A549 (cell line): ENCODE data around the gene DDX31. TPM values are rescaled to one million over a fixed set of nuclear protein-coding genes. Genes with fewer than 3 reads are reported as not detected.

Experiments
- ATAC-seq, 2 experiments: fragments of 200-7000 bp in 1 of 2; fragments of >200 bp in 1 of 2; cut with Nextera tagmentation in 1 of 2; cut with Tn5 transposase in 1 of 2; 3 replicates each; pipeline versions ENCODE4 v1.8.0 to v1.9.1; 2018 to 2020; ENCODE audit warnings: mild to moderate bottlenecking in 1 of 2, moderate library complexity in 1 of 2
- CTCF ChIA-PET: fragments of 300-600 bp; sonication (Branson Sonifier 250); formaldehyde crosslinking; extraction: SDS; loops from one replicate; lab custom pipeline; 2021; ENCODE audit warnings: antibody characterized with exemption, inconsistent platforms; lab: Yijun Ruan, JAX
- POLR2A ChIA-PET: fragments of 350-600 bp; formaldehyde crosslinking; extraction: SDS; loops from one replicate; lab custom pipeline; 2021; ENCODE audit warnings: antibody characterized with exemption, inconsistent platforms; lab: Yijun Ruan, JAX
- DNase-seq, 2 experiments: peaks; one replicate each; pipeline versions ENCODE4 v3.0.0 to v3.0.0-alpha.2; 2011 to 2016; ENCODE audit warnings: low read depth in 1 of 2, low spot score in 1 of 2
- FAIRE-seq: peaks from 2 replicates; lab custom pipeline; 2011; peaks lifted over from hg19 to GRCh38; lab: Jason Lieb, UNC
- H3K27ac ChIP-seq, 2 experiments: fragments of >200 bp; sonication (Bioruptor Twin); formaldehyde crosslinking; 3 replicates each; pipeline ENCODE4 v1.5.1; 2016 to 2017
- H3K4me1 ChIP-seq: fragments of >200 bp; sonication (Bioruptor Twin); formaldehyde crosslinking; 3 replicates; pipeline ENCODE4 v1.6.1; 2016
- H3K4me2 ChIP-seq: fragments of >200 bp; sonication (Bioruptor Twin); formaldehyde crosslinking; 3 replicates; pipeline ENCODE4 v1.6.1; 2016
- H3K4me3 ChIP-seq: fragments of >200 bp; sonication (Bioruptor Twin); formaldehyde crosslinking; 3 replicates; pipeline ENCODE4 v1.5.1; 2016
- H3K9me3 ChIP-seq: fragments of >200 bp; sonication (Bioruptor Twin); formaldehyde crosslinking; 3 replicates; pipeline ENCODE4 v1.6.1; 2016
- CBX8 ChIP-seq: fragments of 200-600 bp; sonication (generic); IDR thresholded peaks from 2 replicates; pipeline ENCODE4 v1.6.1; 2016
- CEBPB ChIP-seq, 2 experiments: fragments of >200 bp in 1 of 2; sonication (Bioruptor Twin) in 1 of 2; formaldehyde crosslinking in 1 of 2; IDR thresholded peaks; 2 replicates each; pipeline ENCODE4 v1.6.1; 2012 to 2016
- CHD4 ChIP-seq: fragments of 200-600 bp; sonication (generic); IDR thresholded peaks from 2 replicates; pipeline ENCODE4 v1.6.1; 2016; ENCODE audit warnings: antibody characterized with exemption, mild to moderate bottlenecking, borderline replicate concordance
- EHF ChIP-seq: fragments of 250-450 bp; sonication (Bioruptor Pico); IDR thresholded peaks from 2 replicates; pipeline ENCODE4 v1.5.0; 2020; ENCODE audit warnings: mild to moderate bottlenecking
- EHMT2 ChIP-seq: fragments of 200-600 bp; sonication (generic); IDR thresholded peaks from 2 replicates; pipeline ENCODE4 v1.6.1; 2016; ENCODE audit warnings: antibody characterized with exemption, low read depth, mild to moderate bottlenecking, moderate library complexity
- ELK1 ChIP-seq: fragments of 150-350 bp; IDR thresholded peaks from 2 replicates; pipeline ENCODE4 v1.6.1; 2014; ENCODE audit warnings: low read depth, mild to moderate bottlenecking, low read length
- FOXS1 ChIP-seq: fragments of 250-450 bp; sonication (Bioruptor Pico); IDR thresholded peaks from 2 replicates; pipeline ENCODE4 v1.5.0; 2020; ENCODE audit warnings: mild to moderate bottlenecking, moderate library complexity
- HDAC2 ChIP-seq: fragments of 200-600 bp; sonication (generic); IDR thresholded peaks from 2 replicates; pipeline ENCODE4 v1.6.1; 2016
- HEYL ChIP-seq: fragments of 250-450 bp; sonication (Bioruptor Pico); IDR thresholded peaks from 2 replicates; pipeline ENCODE4 v1.8.0; 2021; ENCODE audit warnings: mild to moderate bottlenecking, moderate library complexity
- HOXA7 ChIP-seq: fragments of 250-450 bp; sonication (Bioruptor Pico); IDR thresholded peaks from 2 replicates; pipeline ENCODE4 v1.5.0; 2020; ENCODE audit warnings: mild to moderate bottlenecking, moderate library complexity
- JUN ChIP-seq, 2 experiments: fragments of >200 bp; sonication (Bioruptor Twin); formaldehyde crosslinking; IDR thresholded peaks; 2 replicates in 1 of 2; 3 replicates in 1 of 2; pipeline ENCODE4 v1.6.1; 2016 to 2017
- JUNB ChIP-seq: fragments of >200 bp; sonication (Bioruptor Twin); formaldehyde crosslinking; IDR thresholded peaks from 2 replicates; pipeline ENCODE4 v1.6.1; 2016
- KDM1A ChIP-seq: fragments of 200-600 bp; sonication (generic); IDR thresholded peaks from 2 replicates; pipeline ENCODE4 v1.6.1; 2016; ENCODE audit warnings: low read depth, mild to moderate bottlenecking
- MAFK ChIP-seq: fragments of 450-650 bp; IDR thresholded peaks from 2 replicates; pipeline ENCODE4 v1.6.1; 2014; ENCODE audit not compliant: partially characterized antibody
- MAX ChIP-seq: IDR thresholded peaks from 2 replicates; pipeline ENCODE4 v1.6.1; 2012
- MAZ ChIP-seq: fragments of 150-350 bp; IDR thresholded peaks from 2 replicates; pipeline ENCODE4 v1.6.1; 2014; ENCODE audit warnings: antibody characterized with exemption, low read depth, low read length, borderline replicate concordance
- MYC ChIP-seq: IDR thresholded peaks from 2 replicates; pipeline ENCODE4 v1.6.1; 2012; ENCODE audit warnings: mild to moderate bottlenecking, inconsistent platforms, low read length, improper control_type of control experiment, borderline replicate concordance
- NFE2L2 ChIP-seq: fragments of 150-350 bp; conservative IDR thresholded peaks from 2 replicates; pipeline ENCODE4 v1.6.1; 2014; ENCODE audit warnings: low read length
- NR3C1 ChIP-seq: fragments of >200 bp; sonication (Bioruptor Twin); formaldehyde crosslinking; IDR thresholded peaks from 3 replicates; pipeline ENCODE4 v1.6.1; 2017
- PHF8 ChIP-seq: fragments of 200-600 bp; sonication (generic); IDR thresholded peaks from 2 replicates; pipeline ENCODE4 v1.6.1; 2016; ENCODE audit warnings: low read depth, mild to moderate bottlenecking, antibody characterized with exemption, moderate library complexity, borderline replicate concordance
- RAD21 ChIP-seq, 2 experiments: fragments of >200 bp in 1 of 2; sonication (Bioruptor Twin) in 1 of 2; formaldehyde crosslinking in 1 of 2; IDR thresholded peaks in 1 of 2; conservative IDR thresholded peaks in 1 of 2; 2 replicates in 1 of 2; 3 replicates in 1 of 2; pipeline ENCODE4 v1.6.1; 2012 to 2018; ENCODE audit warnings: inconsistent platforms in 1 of 2
- RARB ChIP-seq: fragments of 250-450 bp; sonication (Bioruptor Pico); IDR thresholded peaks from 2 replicates; pipeline ENCODE4 v1.8.0; 2021; ENCODE audit warnings: mild to moderate bottlenecking, moderate library complexity
- RCOR1 ChIP-seq: fragments of 150-350 bp; IDR thresholded peaks from 2 replicates; pipeline ENCODE4 v1.6.1; 2014; ENCODE audit warnings: antibody characterized with exemption, low read length, low read depth
- RFX5 ChIP-seq: fragments of 450-650 bp; IDR thresholded peaks from 2 replicates; pipeline ENCODE4 v1.7.1; 2014; ENCODE audit warnings: antibody characterized with exemption, mild to moderate bottlenecking, moderate library complexity
- TP53 ChIP-seq: fragments of 250-450 bp; sonication (Bioruptor Pico); IDR thresholded peaks from 2 replicates; pipeline ENCODE4 v1.5.0; 2021; ENCODE audit warnings: mild to moderate bottlenecking, moderate library complexity
- USF2 ChIP-seq: fragments of 450-650 bp; IDR thresholded peaks from 2 replicates; pipeline ENCODE4 v1.6.1; 2014; ENCODE audit warnings: antibody characterized with exemption
- ZC3H11A ChIP-seq: fragments of 450-650 bp; IDR thresholded peaks from 2 replicates; pipeline ENCODE4 v1.6.1; 2014; ENCODE audit warnings: antibody characterized with exemption, mild to moderate bottlenecking
- ZFP36 ChIP-seq: fragments of 450-650 bp; IDR thresholded peaks from 2 replicates; pipeline ENCODE4 v1.6.1; 2014; ENCODE audit warnings: borderline replicate concordance; ENCODE audit not compliant: partially characterized antibody
- WGBS: methylation state at CpG from one replicate; pipeline ENCODE4 v1.1.6; 2017; ENCODE audit errors: missing lambda C conversion rate; 5-methylcytosine and 5-hydroxymethylcytosine counted together
- polyA plus RNA-seq, 4 experiments: library from polyadenylated mRNA; depleted of rRNA in 3 of 4; stranded (reverse); fragments of >200 nt; fragmentation: RNase III in 1 of 4; extraction: RNeasy Plus Mini Kit Qiagen cat#74134 plus additional on column Dnase treatment in 1 of 4; gene quantifications; 2 replicates in 3 of 4; 3 replicates in 1 of 4; pipeline ENCODE4 v1.2.3, GENCODE V29; 2011 to 2017

The DDX31 gene
- polyA plus RNA-seq, 2 of the 4 experiments (the other 2 are of a cell fraction), result 20.0 to 30.1 TPM

- no peak for TF ChIP-seq ELK1
- no peak for TF ChIP-seq NR3C1
- no peak for TF ChIP-seq RCOR1
- TF ChIP-seq NFE2L2, result no peak
These were observed 74.5 kb downstream of the DDX31 start (continued) for GRCh38 chr9:132595319-132595718.

GRCh38 chr9:132594412-132594811 lies 75.4 kb downstream of the DDX31 start:
- no peak for DNase-seq
- no peak for ATAC-seq
- ChIA-PET POLR2A (no interaction called here), CTCF (interaction anchor here (4.2 kb wide), 1 partner anchor 19 kb away, joined by 15 read pairs; no protein-coding TSS in a partner anchor)
- no peak for TF ChIP-seq USF2
- TF ChIP-seq EHMT2, result no peak
- TF ChIP-seq PHF8, result no peak
- no peak for TF ChIP-seq RAD21 (conservative IDR thresholded peaks at IDR 0.05 in 1 of 2, IDR thresholded peaks at IDR 0.05 in 1 of 2)
- no peak for TF ChIP-seq RARB (CRISPR knock-in tag)
- no peak for TF ChIP-seq MYC
- no peak for TF ChIP-seq CHD4
- no peak for TF ChIP-seq KDM1A
- no peak overlapping the region for H3K27ac ChIP-seq
- peaks cover 5% of the 10 kb centered on the region; the same call in 1 of the 3 replicates for H3K4me1 ChIP-seq
- H3K4me2 ChIP-seq, result no peak overlapping the region
- H3K9me3 ChIP-seq, result no peaks in the 10 kb centered on the region
- H3K4me3 ChIP-seq, result no peak overlapping the region
- 93% methylated on average over 13 of the region's 13 CpGs for WGBS
- no peak for FAIRE-seq

GRCh38 chr9:132592451-132592850 lies 77.3 kb downstream of the DDX31 start:
- no peak for DNase-seq
- no peak overlapping the region for H3K4me2 ChIP-seq
- CTCF ChIA-PET, result no interaction called here
- H3K27ac ChIP-seq, result no peak overlapping the region
- ATAC-seq, result no peak
- no peaks in the 10 kb centered on the region for H3K9me3 ChIP-seq
- no peak overlapping the region for H3K4me3 ChIP-seq
- 92% methylated on average over 8 of the region's 8 CpGs for WGBS
- peaks cover 9% of the 10 kb centered on the region; the same call in 1 of the 3 replicates for H3K4me1 ChIP-seq
- FAIRE-seq, result no peak
- POLR2A ChIA-PET, result no interaction called here
- TF ChIP-seq NFE2L2, result no peak

- Histone ChIP-seq H3K4me2 (no peak overlapping the region), H3K4me3 (no peak overlapping the region), H3K4me1 (peaks cover 9% of the 10 kb centered on the region; the same call in 1 of the 3 replicates), H3K9me3 (no peaks in the 10 kb centered on the region), H3K27ac (no peak overlapping the region)
- ChIA-PET POLR2A (no interaction called here), CTCF (interaction anchor here (1.5 kb wide), 1 partner anchor 10 kb away, joined by 3 read pairs; the partner anchor contains the start of gene BARHL1)
- 80% methylated on average over 9 of the region's 9 CpGs for WGBS
- TF ChIP-seq HEYL (CRISPR knock-in tag), result no peak
- TF ChIP-seq MAX, result no peak
- TF ChIP-seq EHMT2, result no peak
- TF ChIP-seq CEBPB (IDR thresholded peaks at IDR 0.05), result no peak
- TF ChIP-seq FOXS1 (CRISPR knock-in tag), result no peak
- TF ChIP-seq MAZ, result no peak
- TF ChIP-seq RFX5, result no peak
- no peak for TF ChIP-seq TP53
- TF ChIP-seq HOXA7 (CRISPR knock-in tag), result no peak
- no peak for TF ChIP-seq MAFK
- no peak for TF ChIP-seq ZFP36
- no peak for TF ChIP-seq RCOR1
- no peak for TF ChIP-seq ZC3H11A
- TF ChIP-seq JUN (IDR thresholded peaks at IDR 0.05), result no peak
- TF ChIP-seq EHF (CRISPR knock-in tag), result no peak
- no peak for TF ChIP-seq JUNB
- no peak for TF ChIP-seq NR3C1
- no peak for TF ChIP-seq HDAC2
- no peak for TF ChIP-seq CBX8
- no peak for ATAC-seq
- FAIRE-seq, result no peak
- DNase-seq, result no peak
These were observed 78.0 kb downstream of the DDX31 start for GRCh38 chr9:132591751-132592314.
